Cardiac muscle cell (in vitro differentiated cells and primary cell): Measurements from ENCODE around the gene ARL6IP5. TPM values are rescaled to one million over a fixed set of nuclear protein-coding genes. Genes with fewer than 3 reads are reported as not detected.

Experiments used
- DNase-seq, 2 donors: peaks; one replicate each; pipeline versions ENCODE4 v3.0.0 to v3.0.0-alpha.2; 2010 to 2017; ENCODE audit warnings: low read depth in 1 of 2, low spot score in 1 of 2
- H3K27ac ChIP-seq: fragments of 200-600 bp; sonication (generic); 2 replicates; pipeline ENCODE4 v1.5.1; 2016
- H3K27me3 ChIP-seq: fragments of 200-600 bp; sonication (generic); 2 replicates; pipeline ENCODE4 v1.6.0; 2016; ENCODE audit warnings: control low read depth
- H3K36me3 ChIP-seq: fragments of 200-600 bp; sonication (generic); 2 replicates; pipeline ENCODE4 v1.5.1; 2016; ENCODE audit warnings: control low read depth
- H3K4me1 ChIP-seq: fragments of 200-600 bp; sonication (generic); 2 replicates; pipeline ENCODE4 v1.8.1; 2017; ENCODE audit warnings: low read depth, mild to moderate bottlenecking, mixed run types
- H3K4me3 ChIP-seq: fragments of 200-600 bp; sonication (generic); 2 replicates; pipeline ENCODE4 v1.5.1; 2016; ENCODE audit warnings: mild to moderate bottlenecking
- H3K9me3 ChIP-seq: fragments of 200-600 bp; sonication (generic); 2 replicates; pipeline ENCODE4 v1.5.1; 2017; ENCODE audit warnings: low read depth, mild to moderate bottlenecking, control low read depth
- CTCF ChIP-seq: IDR thresholded peaks from 2 replicates; pipeline ENCODE4 v1.5.1; 2012; ENCODE audit warnings: low read depth, mild to moderate bottlenecking, low read length
- polyA plus RNA-seq: library from polyadenylated mRNA; unstranded; fragments of >200 nt; fragmentation: Nextera tagmentation; extraction: Ambion mirVana; gene quantifications from 2 replicates; pipeline ENCODE4 v1.2.1, GENCODE V29; 2016
- total RNA-seq: library from RNA; depleted of rRNA; stranded (reverse); fragments of >200 nt; gene quantifications from 2 replicates; pipeline ENCODE4 v1.2.3, GENCODE V29; 2016

The ARL6IP5 gene
- total and polyA plus RNA-seq, 2 experiments from 2014 or later, result 83.2 to 235 TPM

- H3K27ac ChIP-seq, result no peak overlapping the region
- H3K4me3 ChIP-seq, result no peak overlapping the region
- DNase-seq, result no peak
- peaks cover 23% of the 10 kb centered on the region for H3K4me1 ChIP-seq
- TF ChIP-seq CTCF, result no peak
- H3K9me3 ChIP-seq, result no peaks in the 10 kb centered on the region
- no peaks in the 10 kb centered on the region for H3K27me3 ChIP-seq
- no peaks in the 10 kb centered on the region for H3K36me3 ChIP-seq
Observed at GRCh38 chr3:69118555-69118954, 33.8 kb downstream of the ARL6IP5 start.

GRCh38 chr3:69119138-69119537 lies 34.4 kb downstream of the ARL6IP5 start:
- Histone ChIP-seq H3K4me3 (no peak overlapping the region), H3K27ac (no peak overlapping the region), H3K27me3 (no peaks in the 10 kb centered on the region), H3K36me3 (no peaks in the 10 kb centered on the region), H3K9me3 (no peaks in the 10 kb centered on the region), H3K4me1 (peaks cover 23% of the 10 kb centered on the region)
- no peak for TF ChIP-seq CTCF
- no peak for DNase-seq

GRCh38 chr3:69119681-69120080 lies 34.9 kb downstream of the ARL6IP5 start:
- H3K36me3 ChIP-seq, result no peaks in the 10 kb centered on the region
- TF ChIP-seq CTCF, result no peak
- H3K27ac ChIP-seq, result no peak overlapping the region
- peaks cover 23% of the 10 kb centered on the region for H3K4me1 ChIP-seq
- no peaks in the 10 kb centered on the region for H3K27me3 ChIP-seq
- no peaks in the 10 kb centered on the region for H3K9me3 ChIP-seq
- no peak for DNase-seq
- no peak overlapping the region for H3K4me3 ChIP-seq

GRCh38 chr3:69120879-69121464 lies 36.2 kb downstream of the ARL6IP5 start:
- H3K27me3 ChIP-seq, result no peaks in the 10 kb centered on the region
- TF ChIP-seq CTCF, result peak; percentile 94
- H3K4me3 ChIP-seq, result no peak overlapping the region

GRCh38 chr3:69121513-69121912 lies 36.8 kb downstream of the ARL6IP5 start:
- Histone ChIP-seq H3K27ac (no peak overlapping the region), H3K9me3 (no peaks in the 10 kb centered on the region), H3K27me3 (no peaks in the 10 kb centered on the region), H3K36me3 (no peaks in the 10 kb centered on the region), H3K4me1 (peaks cover 14% of the 10 kb centered on the region), H3K4me3 (no peak overlapping the region)
- DNase-seq, result no peak
- TF ChIP-seq CTCF, result no peak

More at GRCh38 chr3:69120879-69121464, 36.2 kb downstream of the ARL6IP5 start:
- H3K9me3 ChIP-seq, result no peaks in the 10 kb centered on the region
- peaks cover 18% of the 10 kb centered on the region for H3K4me1 ChIP-seq
- peak; percentile 76 to 81 for DNase-seq
- no peaks in the 10 kb centered on the region for H3K36me3 ChIP-seq
- H3K27ac ChIP-seq, result no peak overlapping the region
